Lower leg skin (tissue), 3 donors: ENCODE data around the gene CNTF.

ENCODE experiments used
- CTCF ChIP-seq, 3 donors: fragments of 450-650 bp; IDR thresholded peaks; one replicate each; pipeline ENCODE4 v1.5.1; 2016; ENCODE audit warnings: antibody characterized with exemption in 3 of 3, mild to moderate bottlenecking in 3 of 3, moderate library complexity in 2 of 3
- POLR2A ChIP-seq, 2 donors: fragments of 450-650 bp; IDR thresholded peaks; one replicate each; pipeline ENCODE4 v1.6.1; 2016 to 2017; ENCODE audit warnings: antibody characterized with exemption in 2 of 2, mild to moderate bottlenecking in 1 of 2, moderate library complexity in 1 of 2

- TF ChIP-seq CTCF (IDR thresholded peaks at IDR 0.05) (no peak), POLR2A (IDR thresholded peaks at IDR 0.05) (no peak)
Observed at GRCh38 chr11:58625826-58626460, 3.5 kb downstream of the CNTF start.
